ENCODE results near the gene CTNNBIP1.

- TF ChIP-seq POLR2AphosphoS5 (IDR thresholded peaks at IDR 0.05; ENCODE audit: insufficient read depth in 1 of 2, low read depth in 1 of 2): no peak
- TF ChIP-seq, protein P1, sequence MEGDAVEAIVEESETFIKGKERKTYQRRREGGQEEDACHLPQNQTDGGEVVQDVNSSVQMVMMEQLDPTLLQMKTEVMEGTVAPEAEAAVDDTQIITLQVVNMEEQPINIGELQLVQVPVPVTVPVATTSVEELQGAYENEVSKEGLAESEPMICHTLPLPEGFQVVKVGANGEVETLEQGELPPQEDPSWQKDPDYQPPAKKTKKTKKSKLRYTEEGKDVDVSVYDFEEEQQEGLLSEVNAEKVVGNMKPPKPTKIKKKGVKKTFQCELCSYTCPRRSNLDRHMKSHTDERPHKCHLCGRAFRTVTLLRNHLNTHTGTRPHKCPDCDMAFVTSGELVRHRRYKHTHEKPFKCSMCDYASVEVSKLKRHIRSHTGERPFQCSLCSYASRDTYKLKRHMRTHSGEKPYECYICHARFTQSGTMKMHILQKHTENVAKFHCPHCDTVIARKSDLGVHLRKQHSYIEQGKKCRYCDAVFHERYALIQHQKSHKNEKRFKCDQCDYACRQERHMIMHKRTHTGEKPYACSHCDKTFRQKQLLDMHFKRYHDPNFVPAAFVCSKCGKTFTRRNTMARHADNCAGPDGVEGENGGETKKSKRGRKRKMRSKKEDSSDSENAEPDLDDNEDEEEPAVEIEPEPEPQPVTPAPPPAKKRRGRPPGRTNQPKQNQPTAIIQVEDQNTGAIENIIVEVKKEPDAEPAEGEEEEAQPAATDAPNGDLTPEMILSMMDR (IDR thresholded peaks at IDR 0.05): no peak
- no peak for TF ChIP-seq POLR2A (IDR thresholded peaks at IDR 0.05)
Measured at GRCh38 chr1:9821710-9822109, 88.4 kb downstream of the CTNNBIP1 start.
